T1000 (cell line): ENCODE data around the gene BBS9.

Source experiments
- DNase-seq: peaks from one replicate; lab custom pipeline; 2025; ENCODE audit warnings: mixed read lengths; lab: John Stamatoyannopoulos, UW

Gene BBS9

DNA sequence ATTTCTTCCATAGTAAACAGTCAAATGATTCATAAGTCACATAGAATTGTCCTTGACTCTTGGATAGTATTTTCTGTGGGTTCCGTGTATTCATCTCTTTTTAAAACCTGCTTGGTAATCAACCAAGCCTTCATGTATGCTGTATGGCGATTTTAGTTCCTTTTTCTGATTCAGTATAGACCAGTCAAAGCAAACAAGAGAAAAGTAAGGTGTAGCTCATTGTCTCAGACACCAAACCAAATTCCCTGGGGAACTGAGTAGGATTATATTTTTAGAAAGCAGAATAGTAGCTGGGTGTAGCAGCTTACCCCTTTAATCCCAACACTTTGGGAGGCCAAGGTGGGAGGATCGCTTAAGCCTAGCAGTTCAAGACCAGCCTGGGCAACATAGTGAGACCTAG, 240.5 kb downstream of the BBS9 start:
- no peak for DNase-seq

DNA sequence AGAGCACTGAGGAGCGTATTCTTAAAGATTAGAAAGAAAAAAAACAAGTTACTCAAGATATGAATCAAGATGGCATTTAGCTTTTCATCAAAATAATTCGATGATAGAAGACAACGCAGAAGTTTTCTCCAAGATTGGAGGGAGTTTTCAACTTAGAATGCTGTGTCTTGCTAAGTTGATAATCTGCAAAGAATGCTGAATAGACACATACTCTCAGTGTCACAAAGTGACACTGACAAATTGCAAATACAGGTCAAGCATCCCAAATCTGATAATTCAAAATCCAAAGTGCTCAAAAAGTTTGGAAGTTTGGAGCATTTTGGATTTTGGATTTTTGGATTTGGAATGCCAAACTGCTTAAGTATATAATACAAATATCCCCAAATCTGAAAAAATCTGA, 243.8 kb downstream of the BBS9 start:
- no peak for DNase-seq

DNA sequence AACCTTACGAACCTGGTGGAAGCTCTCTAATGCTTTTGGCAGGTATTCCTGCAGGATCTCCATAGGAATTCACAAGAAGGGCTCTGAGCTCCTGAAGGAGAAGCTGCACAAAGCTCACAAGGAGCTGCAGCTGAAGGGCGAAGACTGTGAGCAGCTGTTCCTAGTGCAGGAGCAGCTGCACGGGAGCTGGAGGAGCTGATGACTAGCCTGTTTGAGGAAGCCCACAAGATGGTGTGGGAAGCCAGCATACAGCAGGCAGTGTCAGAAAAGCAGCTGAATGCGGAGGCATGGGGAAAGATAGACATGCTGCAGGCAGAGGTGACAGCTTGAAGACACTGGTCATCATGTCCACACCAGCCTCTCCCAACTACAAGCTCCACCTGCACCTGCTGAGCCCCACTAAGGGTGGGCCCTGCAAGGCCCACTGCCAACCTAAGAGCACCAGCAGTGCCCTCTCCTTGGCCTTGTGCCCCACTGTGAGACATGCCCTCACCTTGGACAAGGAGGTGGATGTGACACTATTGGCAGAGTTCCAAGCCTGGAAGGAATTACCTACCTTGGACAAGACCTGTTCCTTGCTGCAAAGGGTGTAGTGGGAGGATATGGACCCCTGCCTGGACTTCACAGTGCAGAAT, 250.6 kb downstream of the BBS9 start:
- DNase-seq: no peak

DNA sequence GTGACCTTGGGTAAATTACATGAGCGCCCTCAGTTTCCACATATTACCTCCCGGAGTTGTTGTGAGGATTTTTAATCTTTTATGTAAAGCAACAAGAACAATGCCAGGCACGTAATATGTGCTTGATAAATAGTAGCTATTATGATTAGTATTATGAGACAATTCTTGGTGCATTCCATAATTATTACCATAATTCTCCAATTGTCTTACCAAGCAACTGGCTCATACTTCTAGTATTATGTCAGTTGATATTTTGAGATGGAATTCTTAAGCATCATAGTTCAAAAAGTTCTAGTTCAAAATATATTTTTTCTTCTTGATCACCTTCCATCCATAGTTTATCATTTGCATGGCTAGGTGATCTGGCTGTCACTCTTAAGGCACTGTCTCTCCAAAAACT, 259.0 kb downstream of the BBS9 start:
- no peak for DNase-seq

DNA sequence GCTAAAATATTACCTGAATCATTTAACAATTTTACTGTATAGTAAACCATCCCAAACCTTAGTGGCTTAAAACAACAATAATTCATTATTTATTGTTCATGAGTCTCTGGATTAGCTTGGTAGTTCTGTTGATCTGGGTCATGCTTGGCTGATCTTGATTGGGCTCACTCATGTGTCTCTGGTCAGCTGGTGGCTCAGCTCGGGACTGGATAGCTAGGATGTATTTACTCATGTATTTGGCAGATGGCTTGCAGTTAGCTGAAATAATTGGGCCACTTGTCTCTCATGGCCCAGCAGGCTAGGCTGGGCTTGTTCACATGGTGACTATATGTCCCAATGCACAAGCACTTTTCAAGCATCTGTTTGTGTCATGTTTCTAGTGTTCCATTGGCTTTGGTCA, 262.8 kb downstream of the BBS9 start:
- no peak for DNase-seq

DNA sequence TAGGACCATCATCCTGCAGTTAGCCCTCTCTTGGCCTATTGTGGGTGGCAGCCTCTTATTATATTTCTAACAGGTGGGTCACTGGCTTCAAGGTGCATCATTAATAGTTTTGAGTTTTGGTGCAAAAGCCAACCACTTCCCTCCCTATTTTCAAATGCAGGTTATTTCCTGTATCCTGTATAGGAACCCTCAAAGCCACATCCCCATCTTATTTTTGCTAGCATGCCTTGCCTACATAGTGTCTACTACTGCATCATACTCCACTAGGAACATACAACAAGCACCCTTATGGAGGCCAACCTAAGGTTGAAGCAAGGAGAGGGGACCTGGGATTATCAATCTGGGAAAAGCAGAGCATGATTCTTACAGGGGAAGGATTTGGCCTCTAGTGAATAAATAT, 264.4 kb downstream of the BBS9 start:
- no peak for DNase-seq

DNA sequence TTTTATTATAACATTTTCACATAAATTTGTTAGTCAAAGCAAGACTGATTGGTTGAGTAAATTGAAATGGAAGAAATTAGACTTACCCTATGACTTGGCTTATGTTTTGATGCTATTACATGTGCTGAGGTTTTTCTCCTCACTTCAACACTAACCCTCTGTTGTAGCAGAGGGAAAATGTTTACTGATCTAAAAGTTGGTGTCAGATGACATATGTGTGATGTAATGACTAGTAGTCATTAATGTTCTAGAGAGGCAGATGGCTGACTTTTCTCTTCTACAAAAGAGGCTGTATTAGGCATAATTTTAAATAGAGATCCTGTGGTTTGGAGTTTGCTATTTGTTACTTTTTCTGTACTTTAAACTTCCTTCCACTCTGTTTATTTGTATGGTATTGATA, 266.0 kb downstream of the BBS9 start:
- no peak for DNase-seq

DNA sequence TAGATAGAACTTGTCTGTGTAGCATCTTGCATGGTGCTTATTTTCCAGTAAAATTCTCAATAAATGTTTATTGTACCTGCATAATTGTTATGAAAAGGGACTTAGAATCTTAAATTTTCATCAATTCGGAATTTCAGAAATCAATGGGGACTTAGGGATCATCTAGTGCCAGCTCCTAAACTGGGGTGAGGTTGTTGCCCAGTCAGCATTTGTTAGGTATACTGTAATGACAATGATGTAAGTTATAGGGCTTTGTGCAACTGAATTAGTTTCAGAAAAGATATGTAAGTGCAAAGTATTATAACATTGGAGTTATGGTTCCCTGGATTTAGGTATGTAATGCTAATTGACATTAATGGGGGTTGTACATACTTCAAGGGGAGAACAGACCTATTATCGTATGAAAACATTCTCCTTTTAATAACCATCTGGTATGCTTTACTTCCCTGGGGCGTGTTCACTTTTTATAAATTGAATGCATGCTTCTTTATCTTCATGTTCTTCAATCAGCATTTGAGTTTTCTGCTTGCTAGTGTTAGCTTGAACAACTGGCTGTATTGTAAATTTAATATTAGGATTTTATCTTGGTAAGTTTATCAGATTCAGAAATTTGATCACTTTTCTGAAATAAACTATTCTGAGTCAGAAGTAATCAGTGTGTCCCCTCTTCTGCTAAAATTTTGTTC, 270.3 kb downstream of the BBS9 start:
- DNase-seq: no peak

DNA sequence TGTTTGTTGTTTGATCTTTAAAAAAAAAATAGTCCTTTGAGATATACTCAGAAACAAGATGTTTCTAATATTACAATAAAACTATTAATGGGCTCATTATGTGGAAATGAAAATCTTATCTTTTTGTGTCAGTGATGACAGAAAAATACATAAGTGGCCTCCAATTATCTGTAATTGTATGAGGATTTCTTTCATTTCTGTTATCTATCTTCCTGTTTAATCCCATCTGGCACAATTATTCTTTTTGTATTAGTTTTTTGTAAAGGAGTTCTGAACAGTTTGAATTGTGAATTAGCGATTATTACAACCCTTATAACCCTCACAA, 270.8 kb downstream of the BBS9 start:
- DNase-seq: no peak

DNA sequence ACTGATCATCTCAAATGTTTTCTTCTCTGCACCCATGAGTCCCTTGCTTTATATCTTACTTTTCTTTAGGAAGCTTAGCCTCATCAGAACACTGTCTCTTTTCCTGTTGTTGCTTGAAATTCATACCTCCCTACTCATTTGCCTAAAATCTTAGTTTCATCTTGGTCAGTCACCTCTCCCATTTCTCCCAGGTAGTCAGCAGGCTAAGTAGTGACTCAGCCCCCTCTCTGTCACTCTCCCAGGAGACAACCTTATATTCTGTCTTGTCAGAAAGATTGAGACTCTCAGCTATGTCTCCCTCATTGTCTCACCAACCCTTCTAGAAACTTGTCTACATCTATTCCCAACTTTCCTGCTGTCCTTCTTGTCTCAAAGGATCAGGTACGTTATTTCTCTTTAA, 280.9 kb downstream of the BBS9 start:
- DNase-seq: no peak

DNA sequence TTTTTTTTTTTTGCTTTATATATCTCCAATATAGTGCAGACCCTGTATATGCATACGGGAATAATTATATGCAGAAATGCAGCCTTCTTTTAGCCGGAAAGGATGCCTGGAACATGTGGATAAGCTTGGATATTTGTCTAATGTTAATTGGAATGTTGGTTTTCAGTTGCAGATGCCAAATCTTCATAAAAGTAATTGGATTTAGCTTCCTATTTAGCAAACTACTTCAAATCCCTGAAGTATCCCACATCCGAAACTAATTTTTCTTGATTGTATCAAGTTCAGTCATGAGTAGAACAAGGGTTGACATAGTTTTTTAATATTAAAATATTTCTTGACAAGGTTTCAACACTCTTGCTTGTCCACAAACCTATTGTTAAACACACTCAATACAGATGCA, 281.7 kb downstream of the BBS9 start:
- no peak for DNase-seq

DNA sequence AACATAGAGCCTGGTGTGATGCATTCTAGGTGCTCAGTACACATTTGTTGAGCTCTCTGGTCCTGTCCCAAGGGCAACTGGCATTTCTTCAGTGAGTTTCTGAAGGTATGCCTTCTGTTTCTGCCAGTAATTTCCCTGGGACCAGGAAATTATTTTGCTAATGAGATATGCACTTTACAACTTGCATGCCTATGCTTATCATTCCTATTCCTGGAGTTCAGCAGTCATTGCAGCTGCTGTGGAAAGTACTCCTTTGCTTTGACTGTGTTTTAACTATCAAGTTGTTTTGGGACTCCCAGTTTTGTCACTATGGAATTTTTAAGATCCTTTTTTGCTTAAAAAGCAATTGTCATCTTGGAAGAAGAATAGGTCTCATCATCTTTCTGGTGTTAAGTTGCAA, 283.0 kb downstream of the BBS9 start:
- DNase-seq: no peak

DNA sequence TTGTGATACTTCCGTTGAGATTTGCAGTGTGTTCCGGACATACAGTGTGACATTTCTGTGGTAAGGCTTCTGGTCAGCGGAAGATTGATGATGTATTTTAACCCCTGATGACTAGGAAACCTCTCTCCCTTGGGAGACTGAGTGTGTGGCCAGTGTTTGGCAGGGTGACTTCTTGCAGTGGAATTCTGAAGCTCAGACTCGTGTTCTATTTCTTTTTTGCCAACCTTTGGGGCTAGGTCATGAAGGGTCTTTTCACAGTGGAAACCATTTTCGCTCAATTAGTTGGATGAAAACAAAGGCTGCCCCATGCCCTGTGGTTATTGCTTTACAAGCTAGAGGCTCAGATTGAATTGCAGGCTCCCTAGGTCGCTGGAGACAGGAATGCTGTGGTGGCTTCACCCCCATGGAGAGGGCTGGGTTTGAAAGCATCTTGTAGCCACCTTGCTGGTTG, 288.9 kb downstream of the BBS9 start:
- peak; percentile 27 for DNase-seq

DNA sequence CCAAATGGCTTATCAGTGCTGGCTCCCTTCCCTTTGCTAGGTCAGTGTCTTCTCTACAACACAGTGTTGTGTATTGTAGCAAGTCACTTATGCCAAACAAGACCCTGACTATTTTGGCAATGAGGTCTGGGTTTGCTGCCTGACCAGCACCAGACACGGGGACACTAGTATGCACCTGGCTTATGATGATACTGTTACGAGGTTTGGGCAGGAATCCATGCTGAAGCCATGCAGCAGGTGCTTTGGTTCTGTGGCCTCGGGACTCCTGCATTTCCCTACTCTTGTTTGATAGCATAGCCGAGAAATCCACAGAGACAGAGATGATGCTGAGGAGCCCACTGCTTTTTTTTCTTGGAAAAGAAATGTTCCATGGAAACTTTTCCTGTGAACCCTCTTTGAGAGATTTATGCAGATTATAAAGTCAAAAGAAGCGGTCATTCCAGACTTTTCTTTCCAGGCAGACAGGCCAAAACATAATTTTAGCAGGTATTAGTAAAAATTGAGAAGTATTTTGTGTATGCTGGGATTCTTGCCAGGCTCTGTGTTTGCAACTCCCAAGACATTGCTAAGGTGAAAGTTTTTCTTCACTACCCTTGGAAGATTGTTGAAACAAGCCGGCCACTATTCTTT, 291.1 kb downstream of the BBS9 start:
- no peak for DNase-seq

DNA sequence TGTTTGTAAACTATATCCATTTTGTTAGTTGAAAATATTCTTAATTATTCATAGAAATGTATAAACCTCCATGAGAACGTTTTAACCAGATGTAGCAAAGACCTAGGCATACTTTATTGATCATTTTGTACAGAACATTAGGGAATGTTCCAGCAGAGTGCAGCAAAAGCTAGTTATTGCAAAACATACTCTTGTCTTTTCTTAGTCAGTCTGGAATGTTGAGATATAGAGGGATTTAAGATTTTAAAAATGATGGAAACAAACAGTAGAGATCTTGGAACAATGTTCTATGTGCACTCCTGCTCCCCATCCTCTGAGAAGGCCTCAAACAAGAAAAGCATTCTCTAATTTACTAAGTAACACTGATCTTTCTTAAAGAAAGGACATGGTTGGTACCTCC, 292.1 kb downstream of the BBS9 start:
- DNase-seq: no peak

DNA sequence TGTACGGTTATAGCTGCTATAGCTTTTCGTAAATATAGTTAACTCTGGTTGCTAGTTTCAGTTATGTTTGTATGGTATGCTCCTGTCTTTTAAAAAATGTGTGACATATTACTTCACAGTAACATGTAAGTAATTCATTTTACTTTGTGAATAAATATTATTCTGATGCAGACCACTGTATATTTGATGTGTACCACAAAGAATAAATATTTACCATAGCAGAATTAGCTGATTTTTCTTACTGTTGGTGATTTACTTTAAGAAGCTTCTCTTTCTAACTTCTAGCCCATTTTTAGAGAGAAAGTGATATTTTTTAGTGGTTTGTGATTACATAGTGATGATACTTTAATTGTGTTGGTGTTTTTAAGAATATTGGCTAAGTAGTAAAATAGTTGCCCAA, 292.8 kb downstream of the BBS9 start:
- no peak for DNase-seq

DNA sequence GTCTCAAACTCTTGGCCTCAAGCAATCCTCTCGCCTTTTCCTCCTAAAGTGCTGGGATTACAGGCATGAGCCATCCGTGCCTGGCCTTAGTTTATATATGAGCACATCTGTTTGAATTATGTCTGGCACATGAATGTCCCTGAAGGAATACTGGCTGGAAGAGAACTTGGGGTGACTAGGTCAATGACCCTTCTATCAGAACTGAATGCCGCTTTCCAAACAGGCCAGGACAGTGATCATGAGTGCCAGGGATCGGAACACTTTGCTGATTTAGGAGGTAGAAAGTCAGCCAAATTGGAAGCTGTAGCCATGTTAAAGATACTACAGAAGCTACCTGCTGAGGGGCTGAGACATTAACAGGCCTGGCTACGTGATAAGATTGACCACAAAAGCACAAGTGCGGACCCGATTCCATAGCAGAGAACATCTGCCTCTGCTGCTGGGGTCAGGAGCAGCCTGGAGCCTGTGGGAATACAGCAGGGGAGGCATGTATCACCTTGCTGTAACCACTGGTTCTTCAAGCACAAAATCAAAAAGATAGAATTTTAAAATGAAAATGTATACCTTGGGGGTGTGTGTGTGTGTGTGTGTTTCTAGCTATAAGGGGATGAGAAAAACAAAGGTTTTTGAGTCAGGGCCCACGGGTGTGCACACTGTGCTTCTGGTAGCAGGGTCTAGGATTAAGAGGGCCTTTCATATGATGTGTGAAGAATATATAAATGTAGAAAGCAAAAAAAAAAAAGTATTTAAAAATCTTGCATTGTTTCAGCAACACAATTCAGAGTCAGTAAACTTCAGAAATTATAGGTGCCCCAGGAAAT, 293.7 kb downstream of the BBS9 start:
- DNase-seq: no peak

DNA sequence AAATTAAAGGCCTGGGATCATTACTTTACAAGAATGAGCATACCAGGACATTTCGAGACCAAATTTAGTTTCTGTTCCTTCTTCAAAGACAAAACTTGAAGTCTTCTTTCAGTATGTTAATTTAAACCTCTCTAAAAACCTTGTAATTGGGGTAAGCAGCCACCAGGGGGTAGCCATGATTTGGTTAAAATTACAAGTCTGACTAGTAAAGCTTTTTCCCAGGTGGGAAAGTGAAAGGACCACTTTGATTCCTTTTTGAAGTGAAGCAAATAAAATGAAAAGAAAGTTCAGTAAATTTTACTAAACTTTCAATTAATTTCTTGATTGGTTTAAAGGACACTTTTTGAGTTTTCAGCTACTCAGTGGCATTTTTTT, 294.3 kb downstream of the BBS9 start:
- no peak for DNase-seq

DNA sequence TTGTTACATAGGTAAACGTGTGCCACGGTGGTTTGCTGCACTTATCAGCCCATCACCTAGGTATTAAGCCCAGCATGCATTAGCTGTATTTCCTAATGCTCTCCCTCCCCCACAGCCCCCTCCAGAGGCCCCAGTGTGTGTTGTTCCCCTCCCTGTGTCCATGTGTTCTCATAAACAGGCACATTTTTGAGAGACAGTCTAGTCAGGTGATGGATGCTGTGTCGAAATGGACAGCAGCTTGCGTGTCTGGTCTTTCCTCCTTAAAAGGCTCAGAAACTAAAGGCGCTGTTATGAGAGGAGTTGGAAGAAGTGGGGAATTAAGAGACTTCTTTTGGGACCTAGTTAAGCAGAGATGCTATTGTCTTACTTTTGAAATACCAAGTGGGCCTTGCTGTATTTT, 296.0 kb downstream of the BBS9 start:
- DNase-seq: no peak

DNA sequence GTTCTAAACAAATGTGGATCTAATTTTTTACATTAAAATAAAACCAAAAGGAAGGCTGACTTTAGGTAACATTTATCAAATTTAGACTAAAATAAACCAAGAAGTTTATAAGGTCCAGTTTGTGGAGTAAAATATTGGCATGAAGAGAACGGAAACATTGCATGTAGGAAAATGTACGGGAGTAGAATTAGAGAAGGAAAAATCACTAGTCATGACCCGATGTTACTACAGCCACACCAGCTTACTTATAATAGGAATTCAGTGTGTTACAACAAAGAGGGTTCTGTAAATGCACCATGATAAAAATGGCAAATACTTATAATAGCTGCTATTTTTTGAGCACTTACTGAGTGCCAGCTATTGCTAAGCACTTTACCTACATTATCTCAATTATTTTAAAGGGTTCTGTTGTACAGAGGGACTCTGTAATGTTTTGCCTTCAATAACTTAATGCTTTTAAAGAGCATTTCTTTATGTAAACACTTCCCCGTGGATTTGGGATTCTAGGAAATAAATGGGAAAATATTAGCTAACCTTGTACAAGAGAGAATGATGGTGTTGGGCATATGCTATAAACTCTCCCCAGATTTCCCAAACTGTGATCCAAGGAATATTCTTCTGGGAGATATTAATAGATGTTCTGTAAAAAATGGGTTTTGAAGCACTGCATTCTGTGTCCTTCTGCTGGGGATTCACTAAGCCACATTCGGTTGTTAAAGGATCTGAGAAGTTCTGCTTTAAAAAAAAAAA, 296.7 kb downstream of the BBS9 start:
- no peak for DNase-seq

DNA sequence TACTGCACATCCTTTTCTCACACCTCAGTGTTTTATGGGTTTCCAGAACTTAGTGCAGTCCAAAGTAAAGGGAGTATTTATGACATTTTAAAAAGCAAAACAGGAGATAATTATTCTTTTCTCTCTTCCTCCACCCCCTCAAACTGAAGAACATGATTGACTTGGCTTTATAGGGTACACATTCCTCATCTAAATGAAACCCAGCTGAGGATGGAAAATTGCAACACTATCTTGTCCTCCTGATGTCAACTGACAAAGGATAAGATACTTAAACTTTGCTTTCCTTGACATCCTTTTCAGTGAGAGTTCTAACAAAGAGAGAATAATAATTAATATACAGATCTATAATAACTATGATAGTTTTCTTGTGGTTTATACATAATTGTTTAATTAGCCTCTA, 299.1 kb downstream of the BBS9 start:
- no peak for DNase-seq

DNA sequence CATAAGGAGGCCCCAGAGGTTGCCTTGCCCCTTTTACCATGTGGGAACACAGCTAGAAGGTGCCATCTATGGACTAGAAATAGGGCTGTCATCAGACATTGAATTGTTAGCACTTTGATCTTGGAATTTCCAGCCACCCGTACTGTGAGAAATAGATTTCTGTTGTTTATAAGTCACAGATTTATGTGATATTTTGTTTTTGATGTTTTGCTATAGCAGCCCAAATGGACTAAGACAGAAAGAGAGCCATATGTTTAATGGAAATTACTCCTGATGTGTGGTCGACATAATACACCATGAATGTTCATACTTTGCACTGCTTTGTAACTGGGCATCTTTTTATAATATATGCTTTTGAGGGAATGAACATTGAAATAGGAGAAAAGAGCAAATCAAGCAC, 302.2 kb downstream of the BBS9 start:
- DNase-seq: no peak
